Large intestine (tissue), 3 donors: ENCODE data around the gene RNF144B. TPM values are rescaled to one million over a fixed set of nuclear protein-coding genes. Genes with fewer than 3 reads are reported as not detected.

Experiments used
- DNase-seq, 2 donors: peaks; one replicate each; pipeline versions ENCODE4 v3.0.0 to v3.0.0-alpha.2; 2013
- H3K27ac ChIP-seq: one replicate; pipeline ENCODE4 v1.5.1; 2013; ENCODE audit warnings: low read length
- H3K27me3 ChIP-seq: 2 replicates; pipeline ENCODE4 v1.6.1; 2013; ENCODE audit warnings: low read length; ENCODE audit not compliant: control insufficient read depth, insufficient read depth
- H3K36me3 ChIP-seq: 2 replicates; pipeline ENCODE4 v1.6.1; 2013; ENCODE audit warnings: low read length; ENCODE audit not compliant: control insufficient read depth, insufficient read depth
- H3K4me1 ChIP-seq: one replicate; pipeline ENCODE4 v1.6.1; 2013; ENCODE audit warnings: low read length; ENCODE audit not compliant: control insufficient read depth, insufficient read depth
- H3K4me3 ChIP-seq: one replicate; pipeline ENCODE4 v1.5.1; 2013; ENCODE audit warnings: low read length
- H3K9me3 ChIP-seq: one replicate; pipeline ENCODE4 v1.6.1; 2013; ENCODE audit warnings: mild to moderate bottlenecking, low read depth, low read length, moderate library complexity; ENCODE audit not compliant: control insufficient read depth
- WGBS: methylation state at CpG from one replicate; pipeline ENCODE4 v1.1.5; 2013; ENCODE audit warnings: low lambda C conversion rate; ENCODE audit not compliant: insufficient coverage; 5-methylcytosine and 5-hydroxymethylcytosine counted together
- polyA plus RNA-seq: library from polyadenylated mRNA; unstranded; fragments of 120-200 nt; gene quantifications from one replicate; pipeline ENCODE4 v1.2.1, GENCODE V29; 2013

The RNF144B gene
- polyA plus RNA-seq, 1 donor, result 2.0 TPM

DNA sequence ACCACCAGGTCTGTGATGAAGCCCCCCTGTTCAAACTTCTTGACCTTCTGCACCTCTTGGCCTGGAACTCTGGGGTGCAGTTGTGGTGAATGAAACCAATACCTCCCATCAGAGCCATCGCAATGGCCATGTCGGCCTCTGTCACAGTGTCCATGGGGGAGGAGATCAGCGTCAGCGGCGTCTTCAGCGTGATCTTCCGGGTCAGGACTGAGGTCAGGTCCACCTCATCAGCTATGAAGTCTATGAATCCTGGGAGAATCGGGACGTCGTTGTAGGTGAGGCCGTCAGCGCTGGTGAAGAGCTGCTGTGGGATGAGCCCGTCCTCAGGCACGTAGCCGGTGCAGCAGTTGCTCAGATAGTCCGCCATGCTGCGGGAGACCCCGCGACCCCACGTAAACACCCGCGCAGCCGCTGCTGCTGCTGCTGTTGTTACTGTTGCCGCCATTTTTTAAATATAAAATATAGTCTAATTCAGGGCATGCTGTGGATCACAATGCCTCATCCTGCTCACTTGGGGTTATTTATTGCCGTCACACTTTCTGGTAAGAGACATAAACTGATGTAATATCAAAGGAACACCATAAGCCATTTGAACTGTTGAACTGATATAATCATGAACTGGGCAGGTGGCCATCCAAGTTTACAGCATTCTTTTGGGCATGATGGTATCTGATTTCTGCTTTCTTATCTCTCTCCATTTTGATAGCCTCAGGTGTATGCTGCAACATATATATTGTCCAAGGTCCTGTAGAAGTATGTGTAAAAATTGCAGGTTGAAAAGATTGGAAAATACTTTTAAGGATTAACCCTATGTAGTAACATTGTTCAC lies 18.7 kb upstream of the RNF144B start:
- DNase-seq, result no peak
- H3K9me3 ChIP-seq, result no peaks in the 10 kb centered on the region

DNA sequence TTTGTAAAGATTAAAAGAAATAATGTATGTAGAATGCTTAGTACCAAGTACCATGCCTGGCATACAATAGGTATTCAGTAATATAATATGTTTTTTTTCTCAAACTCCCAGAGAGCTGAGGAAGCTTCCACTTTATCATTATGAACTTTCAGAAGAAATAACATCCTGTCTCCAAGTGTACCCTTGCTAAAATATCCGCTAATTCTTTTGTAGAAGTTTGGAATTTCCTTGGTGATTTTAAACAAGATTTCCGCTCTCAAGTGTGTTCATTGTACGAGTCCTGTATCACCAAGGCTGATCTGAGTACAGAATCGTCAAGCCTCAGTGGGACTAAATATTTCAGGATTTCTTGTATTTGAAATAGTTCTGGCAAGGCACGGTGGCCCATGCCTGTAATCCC lies 16.1 kb upstream of the RNF144B start:
- H3K4me1 ChIP-seq, result no peaks in the 10 kb centered on the region
- no peak overlapping the region for H3K27ac ChIP-seq
- 100% methylated on average over 1 of the region's 5 CpGs for WGBS
- H3K9me3 ChIP-seq, result no peaks in the 10 kb centered on the region
- H3K27me3 ChIP-seq, result no peaks in the 10 kb centered on the region
- H3K36me3 ChIP-seq, result no peaks in the 10 kb centered on the region
- no peak for DNase-seq
- H3K4me3 ChIP-seq, result no peak overlapping the region

More for the DNA sequence above, 18.7 kb upstream of the RNF144B start:
- Histone ChIP-seq H3K4me1 (no peaks in the 10 kb centered on the region), H3K4me3 (no peak overlapping the region), H3K27me3 (no peaks in the 10 kb centered on the region), H3K36me3 (no peaks in the 10 kb centered on the region), H3K27ac (no peak overlapping the region)
- WGBS, result 40% methylated on average over 1 of the region's 25 CpGs

DNA sequence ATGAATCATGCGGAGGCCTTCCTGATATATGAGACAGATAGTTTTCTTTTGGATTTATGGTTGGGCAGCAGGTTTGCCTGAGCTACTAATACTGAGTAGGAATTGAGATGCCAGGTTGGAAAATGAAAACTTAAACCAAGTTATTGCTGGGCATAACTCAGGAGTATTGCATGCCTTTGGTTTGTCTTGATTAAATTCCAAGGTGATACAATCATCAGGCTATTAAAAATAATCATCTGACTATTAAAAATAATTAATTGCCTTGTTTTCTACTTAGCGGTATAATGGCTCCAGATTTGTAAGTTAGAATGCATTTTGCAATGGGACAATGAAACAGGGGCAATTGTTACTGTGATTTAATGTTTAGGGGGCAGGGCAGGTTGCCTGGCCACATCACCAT lies 15.5 kb upstream of the RNF144B start:
- H3K4me3 ChIP-seq, result no peak overlapping the region
- H3K36me3 ChIP-seq, result no peaks in the 10 kb centered on the region
- no peaks in the 10 kb centered on the region for H3K9me3 ChIP-seq
- H3K4me1 ChIP-seq, result no peaks in the 10 kb centered on the region
- H3K27me3 ChIP-seq, result no peaks in the 10 kb centered on the region
- whole genome bisulfite sequencing, result no CpG with 5 or more reads among the region's 2 CpGs
- DNase-seq, result no peak
- no peak overlapping the region for H3K27ac ChIP-seq

DNA sequence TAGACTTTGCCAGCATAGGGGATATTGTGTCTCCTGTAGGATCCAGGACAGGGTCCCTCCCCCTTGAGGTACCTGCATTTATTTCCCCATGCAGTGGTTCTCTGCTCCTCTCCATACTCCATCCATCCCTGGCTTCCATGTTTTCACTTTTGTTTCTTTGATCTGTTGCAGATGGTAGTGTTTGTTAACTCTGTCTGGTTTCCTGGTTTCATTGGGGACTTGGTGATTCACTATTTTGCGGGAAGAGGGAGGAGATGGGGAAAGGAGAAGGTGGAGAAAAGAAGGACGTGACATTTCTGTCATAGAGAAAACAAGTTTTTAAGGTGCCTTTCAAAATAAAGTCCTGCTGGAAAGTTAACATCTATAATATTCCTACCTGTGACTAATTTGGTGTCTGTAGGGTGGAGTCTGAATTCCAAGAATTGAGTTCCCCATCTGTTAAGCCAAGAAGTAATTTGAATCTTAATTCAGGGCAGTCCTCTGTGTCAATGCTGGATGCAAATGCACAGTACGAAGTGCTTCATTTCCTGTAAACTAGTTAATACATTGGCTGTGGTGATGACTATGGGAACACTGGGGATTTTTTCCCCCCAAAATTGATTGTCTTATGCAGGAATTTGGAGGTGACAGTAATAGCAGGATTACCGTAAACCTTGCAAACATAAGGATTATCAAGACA lies 6.9 kb upstream of the RNF144B start:
- Histone ChIP-seq H3K27ac (no peak overlapping the region), H3K27me3 (no peaks in the 10 kb centered on the region), H3K9me3 (no peaks in the 10 kb centered on the region), H3K36me3 (no peaks in the 10 kb centered on the region), H3K4me3 (no peak overlapping the region), H3K4me1 (no peaks in the 10 kb centered on the region)
- DNase-seq, result no peak
- WGBS, result 95% methylated on average over 2 of the region's 4 CpGs

DNA sequence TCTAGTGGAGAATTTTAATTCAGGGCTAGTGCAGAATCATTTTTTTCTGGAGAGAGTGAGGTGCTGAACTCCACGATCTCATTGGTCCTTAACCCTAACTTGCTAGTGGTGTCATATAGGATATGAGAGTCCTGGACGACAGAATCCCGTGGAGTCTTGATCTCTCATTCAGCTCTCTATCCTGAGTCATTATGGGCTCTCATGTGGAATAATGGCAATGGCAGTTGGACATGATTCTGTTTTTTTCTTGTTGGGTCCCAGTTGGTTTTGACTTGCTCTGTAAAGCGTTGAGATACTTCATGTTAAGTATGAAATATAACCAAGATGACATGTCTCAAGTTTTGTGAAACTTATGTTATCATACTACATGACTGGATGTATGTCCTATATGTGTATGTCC lies 6.3 kb upstream of the RNF144B start:
- Histone ChIP-seq H3K4me1 (no peaks in the 10 kb centered on the region), H3K9me3 (no peaks in the 10 kb centered on the region), H3K27me3 (no peaks in the 10 kb centered on the region), H3K4me3 (no peak overlapping the region), H3K36me3 (no peaks in the 10 kb centered on the region), H3K27ac (no peak overlapping the region)
- WGBS, result no CpG with 5 or more reads among the region's 4 CpGs
- no peak for DNase-seq

DNA sequence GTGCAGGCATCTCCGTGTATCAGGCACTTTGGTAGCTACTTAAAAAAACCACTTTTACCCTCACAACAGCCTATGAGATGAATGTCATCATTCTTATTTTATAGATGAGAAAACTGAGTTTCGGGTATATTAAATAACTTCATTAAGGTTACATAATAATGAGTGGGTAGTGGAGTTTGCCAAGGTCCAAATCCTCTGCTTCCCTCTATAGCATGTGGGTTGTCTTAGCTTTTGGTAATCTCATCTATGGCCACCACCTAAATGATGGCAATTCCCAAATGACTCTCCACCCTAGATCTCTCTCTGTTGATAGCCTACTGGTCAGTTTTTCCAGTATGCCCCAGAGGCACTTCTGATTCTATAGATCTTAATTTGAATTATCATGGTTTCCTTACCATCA lies 3.7 kb upstream of the RNF144B start:
- Histone ChIP-seq H3K27me3 (peaks cover 3% of the 10 kb centered on the region), H3K9me3 (no peaks in the 10 kb centered on the region), H3K4me1 (peaks cover 3% of the 10 kb centered on the region), H3K4me3 (no peak overlapping the region), H3K27ac (no peak overlapping the region), H3K36me3 (no peaks in the 10 kb centered on the region)
- DNase-seq, result no peak
- WGBS, result no CpG with 5 or more reads among the region's 2 CpGs

DNA sequence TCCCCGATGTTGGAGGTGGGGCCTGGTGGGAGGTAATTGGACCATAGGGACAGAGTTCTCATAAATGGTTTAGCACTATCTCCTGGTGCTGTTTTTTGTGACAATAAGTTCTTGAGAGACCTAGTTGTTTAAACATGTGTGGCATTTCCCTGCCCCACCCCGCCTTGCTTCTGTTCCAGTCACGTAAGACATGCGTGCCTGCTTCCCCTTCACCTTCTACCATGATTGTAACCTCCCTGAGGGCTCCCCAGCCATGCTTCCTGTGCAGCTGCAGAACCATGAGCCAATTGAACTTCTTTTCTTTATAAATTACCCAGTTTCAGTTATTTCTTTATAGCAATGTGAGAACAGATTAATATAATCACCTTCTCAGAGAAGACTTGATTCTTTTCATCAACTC lies 2.5 kb upstream of the RNF144B start:
- WGBS, result 80% methylated on average over 1 of the region's 4 CpGs
- H3K4me1 ChIP-seq, result peaks cover 5% of the 10 kb centered on the region
- H3K9me3 ChIP-seq, result no peaks in the 10 kb centered on the region
- H3K27me3 ChIP-seq, result peaks cover 3% of the 10 kb centered on the region
- H3K27ac ChIP-seq, result no peak overlapping the region
- DNase-seq, result no peak
- H3K4me3 ChIP-seq, result no peak overlapping the region
- H3K36me3 ChIP-seq, result no peaks in the 10 kb centered on the region

DNA sequence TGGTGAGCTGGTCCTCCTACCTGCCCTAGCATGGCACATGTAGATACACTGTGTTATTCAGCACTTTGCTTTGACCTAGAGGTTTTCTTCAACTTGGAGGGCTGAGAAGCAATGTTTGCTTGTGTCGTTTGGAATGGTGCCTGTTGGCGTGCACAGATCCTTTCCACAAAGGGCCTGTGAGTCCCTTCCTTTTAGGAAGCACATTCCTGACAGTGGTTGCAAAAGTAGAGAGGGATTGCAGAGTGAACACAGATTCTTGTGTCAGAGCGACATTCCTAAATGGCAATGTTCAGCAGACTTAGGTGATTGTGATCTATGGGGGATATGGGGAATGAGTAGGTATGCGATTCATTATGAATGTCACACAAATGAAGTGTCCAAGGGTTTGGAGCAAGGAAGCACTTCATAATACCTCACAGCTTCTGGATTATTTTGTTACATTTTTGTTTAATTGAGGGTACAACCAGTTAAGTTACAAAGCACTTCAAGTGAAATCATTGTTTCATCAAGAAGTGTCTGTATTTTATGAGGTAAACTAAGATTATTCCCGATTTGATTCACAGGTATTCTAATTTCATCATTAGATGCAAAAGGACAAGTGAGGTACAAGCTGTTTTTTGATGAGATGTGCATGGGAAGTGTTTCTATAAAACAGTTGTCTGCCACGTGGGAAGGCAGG lies 713 bp upstream of the RNF144B start:
- no peak for DNase-seq
- peaks cover 3% of the 10 kb centered on the region for H3K27me3 ChIP-seq
- peaks cover 5% of the 10 kb centered on the region for H3K4me1 ChIP-seq
- H3K36me3 ChIP-seq, result no peaks in the 10 kb centered on the region
- H3K9me3 ChIP-seq, result no peaks in the 10 kb centered on the region
- H3K4me3 ChIP-seq, result peak overlapping the region; percentile 69
- no peak overlapping the region for H3K27ac ChIP-seq
- 20% methylated on average over 1 of the region's 6 CpGs for WGBS

DNA sequence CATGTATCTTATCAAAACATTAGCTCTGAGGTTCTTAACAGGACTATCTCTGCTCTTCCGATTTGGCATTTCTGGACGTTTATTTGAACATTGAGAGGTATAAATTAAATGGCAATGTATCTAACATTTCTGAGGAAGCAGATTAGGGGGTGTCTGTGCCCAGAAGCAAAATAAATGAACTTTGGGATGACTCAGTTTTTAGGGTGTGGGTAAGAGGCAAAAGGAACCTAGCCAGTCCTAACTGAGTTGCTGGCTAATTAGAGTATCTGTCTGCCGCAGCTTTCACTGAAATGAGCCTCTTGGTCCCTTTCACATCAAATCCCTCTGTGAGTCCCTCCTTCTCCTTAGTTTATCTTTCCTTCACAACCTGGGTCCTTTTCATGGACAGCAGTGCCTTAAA lies 1.1 kb downstream of the RNF144B start:
- no peaks in the 10 kb centered on the region for H3K36me3 ChIP-seq
- H3K27ac ChIP-seq, result no peak overlapping the region
- H3K9me3 ChIP-seq, result no peaks in the 10 kb centered on the region
- H3K4me1 ChIP-seq, result peaks cover 5% of the 10 kb centered on the region
- DNase-seq, result peak in 1 of 2 donors; percentile 15
- 0% methylated on average over 2 of the region's 3 CpGs for WGBS
- H3K4me3 ChIP-seq, result peak overlapping the region; percentile 69
- peaks cover 3% of the 10 kb centered on the region for H3K27me3 ChIP-seq

DNA sequence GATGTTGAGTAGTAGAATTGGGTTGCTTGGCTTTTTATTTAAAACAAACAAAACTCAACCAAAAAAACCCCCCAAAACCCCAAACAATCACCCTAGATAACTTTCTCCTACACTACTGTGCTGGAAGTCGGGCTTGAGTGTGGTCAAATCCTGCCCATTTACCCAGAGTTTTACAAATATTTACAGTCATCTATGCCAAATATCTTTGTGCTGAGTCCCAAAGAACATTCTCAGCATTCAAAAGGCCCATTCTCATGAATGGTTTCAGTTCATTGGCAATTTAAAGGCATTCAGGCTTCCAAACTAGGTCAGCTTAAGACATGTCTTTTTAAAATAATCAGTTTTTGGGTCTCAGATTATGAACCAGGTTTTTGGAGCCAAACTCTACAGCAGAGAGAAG lies 1.8 kb downstream of the RNF144B start:
- Histone ChIP-seq H3K4me1 (peaks cover 5% of the 10 kb centered on the region), H3K27me3 (peaks cover 3% of the 10 kb centered on the region), H3K27ac (no peak overlapping the region), H3K36me3 (no peaks in the 10 kb centered on the region), H3K9me3 (no peaks in the 10 kb centered on the region), H3K4me3 (no peak overlapping the region)
- WGBS, result no CpG with 5 or more reads among the region's 1 CpG
- DNase-seq, result no peak
